GM18907 (cell line): Measurements from ENCODE around the gene TRIM69.
"Not testable (repeated sequence)": the region's sequence is repeated elsewhere in the genome, so short reads cannot be mapped to it uniquely, and the experiment has no call there.

ENCODE experiments used
- ATAC-seq: cut with Tn5 transposase; IDR thresholded peaks from one replicate; pipeline ENCODE4 v1.9.1; 2021; ENCODE audit warnings: mild to moderate bottlenecking, moderate library complexity; ENCODE audit not compliant: unreplicated experiment

The TRIM69 gene

DNA sequence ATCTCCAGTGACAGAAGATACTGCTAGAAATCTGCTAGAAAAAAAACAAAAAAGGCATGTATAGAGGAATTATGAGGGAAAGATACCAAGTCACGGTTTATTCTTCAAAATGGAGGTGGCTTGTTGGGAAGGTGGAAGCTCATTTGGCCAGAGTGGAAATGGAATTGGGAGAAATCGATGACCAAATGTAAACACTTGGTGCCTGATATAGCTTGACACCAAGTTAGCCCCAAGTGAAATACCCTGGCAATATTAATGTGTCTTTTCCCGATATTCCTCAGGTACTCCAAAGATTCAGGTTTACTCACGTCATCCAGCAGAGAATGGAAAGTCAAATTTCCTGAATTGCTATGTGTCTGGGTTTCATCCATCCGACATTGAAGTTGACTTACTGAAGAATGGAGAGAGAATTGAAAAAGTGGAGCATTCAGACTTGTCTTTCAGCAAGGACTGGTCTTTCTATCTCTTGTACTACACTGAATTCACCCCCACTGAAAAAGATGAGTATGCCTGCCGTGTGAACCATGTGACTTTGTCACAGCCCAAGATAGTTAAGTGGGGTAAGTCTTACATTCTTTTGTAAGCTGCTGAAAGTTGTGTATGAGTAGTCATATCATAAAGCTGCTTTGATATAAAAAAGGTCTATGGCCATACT, 21.1 kb upstream of the TRIM69 start:
- ATAC-seq = no peak

DNA sequence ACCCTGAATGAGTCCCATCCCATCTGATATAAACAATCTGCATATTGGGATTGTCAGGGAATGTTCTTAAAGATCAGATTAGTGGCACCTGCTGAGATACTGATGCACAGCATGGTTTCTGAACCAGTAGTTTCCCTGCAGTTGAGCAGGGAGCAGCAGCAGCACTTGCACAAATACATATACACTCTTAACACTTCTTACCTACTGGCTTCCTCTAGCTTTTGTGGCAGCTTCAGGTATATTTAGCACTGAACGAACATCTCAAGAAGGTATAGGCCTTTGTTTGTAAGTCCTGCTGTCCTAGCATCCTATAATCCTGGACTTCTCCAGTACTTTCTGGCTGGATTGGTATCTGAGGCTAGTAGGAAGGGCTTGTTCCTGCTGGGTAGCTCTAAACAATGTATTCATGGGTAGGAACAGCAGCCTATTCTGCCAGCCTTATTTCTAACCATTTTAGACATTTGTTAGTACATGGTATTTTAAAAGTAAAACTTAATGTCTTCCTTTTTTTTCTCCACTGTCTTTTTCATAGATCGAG, 20.5 kb upstream of the TRIM69 start:
- ATAC-seq = no peak

- ATAC-seq = no peak
Observed at GRCh38 chr15:44716983-44717602, 19.2 kb upstream of the TRIM69 start.

DNA sequence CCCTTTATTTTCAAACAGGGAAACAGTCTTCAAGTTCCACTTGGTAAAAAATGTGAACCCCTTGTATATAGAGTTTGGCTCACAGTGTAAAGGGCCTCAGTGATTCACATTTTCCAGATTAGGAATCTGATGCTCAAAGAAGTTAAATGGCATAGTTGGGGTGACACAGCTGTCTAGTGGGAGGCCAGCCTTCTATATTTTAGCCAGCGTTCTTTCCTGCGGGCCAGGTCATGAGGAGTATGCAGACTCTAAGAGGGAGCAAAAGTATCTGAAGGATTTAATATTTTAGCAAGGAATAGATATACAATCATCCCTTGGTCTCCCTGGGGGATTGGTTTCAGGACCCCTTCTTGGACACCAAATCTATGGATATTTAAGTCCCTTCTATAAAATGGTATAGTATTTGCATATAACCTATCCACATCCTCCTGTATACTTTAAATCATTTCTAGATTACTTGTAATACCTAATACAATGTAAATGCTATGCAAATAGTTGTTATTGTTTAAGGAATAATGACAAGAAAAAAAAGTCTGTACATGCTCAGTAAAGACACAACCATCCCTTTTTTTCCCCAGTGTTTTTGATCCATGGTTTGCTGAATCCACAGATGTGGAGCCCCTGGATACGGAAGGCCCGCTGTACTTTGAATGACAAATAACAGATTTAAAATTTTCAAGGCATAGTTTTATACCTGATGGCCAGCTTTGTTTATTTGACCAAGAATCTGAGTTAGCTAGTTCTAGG, 18.0 kb upstream of the TRIM69 start:
- no peak for ATAC-seq

DNA sequence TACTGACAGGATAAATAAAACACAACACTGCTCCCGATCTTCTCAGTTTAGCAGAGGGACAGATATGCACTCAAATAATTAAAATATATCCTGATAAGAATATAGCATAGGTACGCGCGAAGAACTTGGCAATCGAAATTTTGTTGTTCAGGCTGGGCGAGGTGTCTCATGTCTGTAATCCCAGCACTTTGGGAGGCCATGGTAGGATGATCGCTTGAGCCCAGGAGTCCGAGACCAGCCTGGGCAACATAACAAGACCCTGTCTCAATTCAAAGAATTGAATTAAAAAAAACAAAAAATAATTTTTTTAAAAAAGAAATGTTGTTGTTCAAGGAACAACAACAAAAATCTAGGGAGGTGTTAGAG, 17.4 kb upstream of the TRIM69 start:
- no peak for ATAC-seq

GRCh38 chr15:44719293-44719999, 16.9 kb upstream of the TRIM69 start:
- peak; percentile 45 for ATAC-seq

DNA sequence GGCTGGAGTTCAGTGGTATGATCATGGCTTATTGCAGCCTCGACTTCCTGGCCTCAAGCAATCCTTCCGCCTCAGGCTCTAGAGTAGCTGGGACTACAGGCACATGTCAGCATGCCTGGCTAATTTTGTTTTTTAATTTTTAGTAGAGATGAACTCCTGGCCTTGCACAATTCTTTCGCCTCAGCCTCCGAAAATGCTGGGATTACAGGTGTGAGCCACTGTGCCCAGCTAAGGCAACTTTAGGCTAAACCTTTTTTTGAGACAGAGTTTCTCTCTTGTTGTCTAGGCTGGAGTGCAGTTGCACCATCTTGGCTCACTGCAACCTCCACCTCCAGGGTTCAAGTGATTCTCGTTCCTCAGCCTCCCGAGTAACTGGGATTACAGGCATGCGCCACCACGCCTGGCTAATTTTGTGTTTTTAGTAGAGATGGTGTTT, 16.3 kb upstream of the TRIM69 start:
- not testable (repeated sequence) for ATAC-seq

DNA sequence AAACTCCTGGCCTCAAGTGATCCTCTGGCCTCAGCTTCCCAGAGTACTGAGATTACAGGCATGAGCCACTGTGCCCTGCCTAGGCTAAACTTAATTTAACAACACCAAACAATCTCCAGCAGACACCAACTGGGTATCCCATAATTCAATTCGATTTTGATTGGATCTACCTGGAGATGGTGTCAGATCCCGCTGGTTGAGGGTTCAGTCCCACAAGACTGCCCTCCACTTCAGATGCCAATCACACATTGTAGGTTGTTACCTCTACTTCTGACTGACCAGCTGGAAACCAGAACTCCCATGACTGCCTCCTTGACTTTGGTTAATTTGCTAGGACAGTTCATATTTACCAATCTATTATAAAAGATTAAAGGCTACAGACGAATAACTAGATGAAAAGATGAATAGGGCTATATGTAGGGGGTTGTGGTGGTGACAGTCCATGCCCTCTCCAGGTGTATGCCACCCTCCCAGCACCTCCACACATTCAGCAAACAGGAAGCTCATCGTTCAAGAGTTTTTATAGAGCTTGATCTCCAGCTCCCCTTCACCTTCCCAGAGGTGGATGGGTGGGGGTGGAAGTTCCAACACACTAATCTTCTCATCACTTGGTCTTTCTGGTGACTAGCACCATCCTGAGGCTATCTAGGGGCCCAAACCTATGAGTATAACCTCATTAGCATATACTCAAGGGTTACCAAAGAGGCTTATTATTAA, 15.7 kb upstream of the TRIM69 start:
- ATAC-seq = no peak

DNA sequence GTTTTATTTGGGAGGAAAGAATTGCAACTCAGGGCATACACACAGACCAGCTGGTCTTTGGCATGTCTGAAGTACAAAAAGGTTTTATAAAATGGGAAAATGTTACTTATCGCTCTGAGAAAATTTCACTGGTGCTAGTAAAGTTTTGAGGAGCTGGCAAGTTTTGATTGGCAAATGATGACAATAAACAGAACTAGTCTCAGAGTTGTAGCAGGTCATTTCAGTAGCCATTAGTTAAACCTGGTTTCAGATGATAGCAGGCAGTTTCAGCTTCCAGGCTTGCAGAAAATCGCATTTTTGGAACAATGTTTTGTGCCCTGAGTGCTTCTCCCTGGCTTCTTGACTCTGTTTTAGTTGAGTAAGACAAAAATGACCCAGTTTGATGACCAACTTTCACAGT, 14.3 kb upstream of the TRIM69 start:
- no peak for ATAC-seq

DNA sequence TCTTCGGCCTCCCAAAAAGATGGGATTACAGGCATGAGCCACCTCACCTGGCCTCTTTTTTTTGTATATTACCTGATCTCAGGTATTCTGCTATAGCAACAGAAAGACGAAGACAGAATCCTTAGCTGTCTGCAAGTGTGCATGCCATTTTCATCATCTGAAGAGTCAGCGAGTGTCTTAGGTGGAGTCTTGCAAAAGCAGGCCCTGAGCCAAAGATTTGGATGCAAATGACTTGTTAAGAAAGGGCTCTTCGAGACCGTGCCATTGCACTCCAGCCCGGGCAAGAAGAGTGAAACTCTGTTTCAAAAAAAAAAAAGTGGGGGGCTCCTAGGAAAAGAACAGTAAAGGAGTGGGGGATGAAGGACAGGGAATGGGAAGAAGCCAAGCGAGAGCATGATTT, 10.2 kb upstream of the TRIM69 start:
- ATAC-seq = no peak

- ATAC-seq = peak; percentile 42
Observed at GRCh38 chr15:44726568-44727484, 9.5 kb upstream of the TRIM69 start.

- no peak for ATAC-seq
Observed at GRCh38 chr15:44727485-44728231, 8.7 kb upstream of the TRIM69 start.

DNA sequence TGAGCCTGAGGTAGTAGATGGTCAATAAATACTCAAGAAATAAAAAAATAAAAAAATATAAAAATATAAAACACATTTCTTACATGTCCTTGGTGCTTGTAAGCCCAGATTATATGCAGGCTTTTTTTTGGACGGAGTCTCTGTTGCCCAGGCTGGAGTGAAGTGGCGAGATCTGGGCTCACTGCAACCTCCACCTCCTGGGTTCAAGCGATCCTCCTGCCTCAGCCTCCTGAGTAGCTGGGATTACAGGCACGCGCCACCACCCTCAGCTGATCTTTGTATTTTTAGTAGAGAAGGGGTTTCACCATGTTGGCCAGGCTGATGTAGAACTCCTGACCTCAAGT, 8.1 kb upstream of the TRIM69 start:
- not testable (repeated sequence) for ATAC-seq

DNA sequence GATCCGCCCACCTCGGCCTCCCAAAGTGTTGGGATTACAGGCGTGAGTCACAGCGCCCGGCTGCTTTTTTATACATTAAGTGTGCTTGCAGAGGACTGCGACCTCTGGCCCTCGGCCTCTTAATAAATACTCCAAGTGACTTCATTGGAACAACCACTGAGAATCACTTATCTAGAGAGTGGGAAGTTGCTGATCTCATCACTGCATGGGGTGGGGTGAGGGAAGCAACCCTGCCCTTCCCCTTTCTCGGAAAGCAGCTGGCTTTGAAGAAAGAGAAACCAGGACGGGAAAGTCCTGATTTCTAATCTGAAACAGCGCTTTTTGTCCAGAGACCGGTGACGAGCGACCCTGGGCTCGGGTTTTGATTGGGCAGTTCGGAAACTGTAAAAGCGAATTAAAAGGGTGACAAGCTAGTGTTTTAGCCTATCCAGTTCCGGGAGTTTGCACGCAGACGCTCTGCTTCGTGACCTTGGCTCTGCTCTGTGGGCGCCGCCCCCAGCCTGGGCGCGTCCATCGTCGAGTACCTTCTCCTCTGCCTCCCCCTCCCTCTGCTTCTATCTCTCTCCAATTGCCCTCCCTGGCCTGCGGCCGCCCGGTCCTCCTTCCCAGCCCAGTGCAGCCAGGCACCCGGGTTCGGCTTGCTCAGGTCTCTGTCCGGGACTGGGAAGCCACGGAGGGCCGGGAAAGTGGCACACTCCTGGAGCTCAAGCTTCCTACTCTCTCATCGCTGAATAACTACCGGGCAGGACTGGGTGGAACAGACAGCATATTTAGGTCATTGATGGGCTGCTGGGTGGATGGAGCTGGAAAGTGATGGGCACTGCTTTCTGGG, 7.5 kb upstream of the TRIM69 start:
- ATAC-seq = peak; percentile 77

DNA sequence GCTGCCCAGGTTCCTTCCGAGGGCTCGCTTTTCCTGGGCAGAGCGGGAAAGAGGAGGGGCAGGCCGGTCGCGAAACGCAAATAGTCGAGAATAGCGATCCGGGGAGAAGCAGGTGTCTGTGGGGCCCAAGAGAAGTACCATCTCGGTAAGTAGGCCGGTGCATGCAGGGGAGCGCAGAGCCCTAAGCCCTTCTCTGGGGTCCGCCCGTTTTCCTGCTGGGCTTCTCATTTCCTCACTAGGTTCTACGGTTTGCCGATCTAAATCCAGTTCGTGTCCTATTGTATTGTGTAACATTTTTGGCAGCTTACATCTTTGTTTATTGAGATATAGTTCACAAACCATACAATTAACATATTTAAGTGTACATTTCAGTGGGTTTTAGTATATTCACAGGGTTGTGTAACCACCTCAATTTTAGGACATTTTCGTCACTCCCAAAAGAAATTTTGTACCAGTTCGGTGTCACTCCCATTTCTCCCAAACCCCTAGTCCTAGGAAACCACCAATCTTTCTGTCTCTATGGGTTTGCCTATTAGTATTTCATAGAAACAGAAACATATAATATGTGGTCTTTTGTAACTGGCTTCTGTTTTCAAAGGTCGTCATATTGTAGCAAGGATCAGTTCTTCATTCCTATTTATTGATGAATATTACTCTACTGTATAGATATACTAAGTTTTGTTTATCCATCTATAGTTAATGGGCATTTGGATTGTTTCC, 6.8 kb upstream of the TRIM69 start:
- ATAC-seq = no peak

GRCh38 chr15:44734839-44735481, 1.4 kb upstream of the TRIM69 start:
- no peak for ATAC-seq
